Right lobe of liver (tissue), 6 donors: ENCODE data around the gene TRIOBP. TPM values are rescaled to one million over a fixed set of nuclear protein-coding genes. Genes with fewer than 3 reads are reported as not detected.
"Not testable (repeated sequence)": the region's sequence is repeated elsewhere in the genome, so short reads cannot be mapped to it uniquely, and the experiment has no call there.

ENCODE experiments used
- ATAC-seq, 4 donors: fragments of 200-7000 bp; cut with Tn5 transposase; one replicate each; pipeline ENCODE4 v1.9.1; 2020; ENCODE audit warnings: mild to moderate bottlenecking in 4 of 4, moderate library complexity in 4 of 4
- DNase-seq, 3 donors: peaks; one replicate each; pipeline ENCODE4 v3.0.0-alpha.2; 2020
- H3K27ac ChIP-seq, 3 donors: fragments of 200-600 bp; one replicate each; pipeline ENCODE4 v1.8.0; 2022
- H3K27me3 ChIP-seq, 2 donors: fragments of 200-600 bp; one replicate each; pipeline ENCODE4 v1.8.0; 2022
- H3K36me3 ChIP-seq, 4 donors: fragments of 200-600 bp; sonication (generic) in 1 of 4; one replicate each; pipeline versions ENCODE4 v1.5.1 to v1.8.0; 2017 to 2022; ENCODE audit warnings: control low read depth in 1 of 4
- H3K4me1 ChIP-seq, 4 donors: fragments of 200-600 bp; sonication (generic) in 1 of 4; one replicate each; pipeline versions ENCODE4 v1.5.1 to v1.8.0; 2017 to 2022; ENCODE audit warnings: control low read depth in 1 of 4
- H3K4me3 ChIP-seq, 3 donors: fragments of 200-600 bp; one replicate each; pipeline ENCODE4 v1.8.0; 2022
- H3K9me3 ChIP-seq, 4 donors: fragments of 200-600 bp; sonication (generic) in 1 of 4; one replicate each; pipeline versions ENCODE4 v1.5.1 to v1.8.0; 2017 to 2022; ENCODE audit warnings: control low read depth in 1 of 4
- POLR2A ChIP-seq: fragments of 450-650 bp; IDR thresholded peaks from one replicate; pipeline ENCODE4 v1.6.1; 2017; ENCODE audit warnings: antibody characterized with exemption, mild to moderate bottlenecking
- WGBS: methylation state at CpG from one replicate; pipeline ENCODE4 v1.1.6; 2018; ENCODE audit warnings: low coverage, low lambda C conversion rate; ENCODE audit not compliant: insufficient coverage; ENCODE audit errors: missing lambda C conversion rate; 5-methylcytosine and 5-hydroxymethylcytosine counted together
- intact Hi-C, 2 donors: fragments of 100-400 bp; cut with DNase I; formaldehyde crosslinking; loops; one replicate each; pipeline versions ENCODE4 v1.11.2 to v1.14.1; 2022
- total RNA-seq, 6 experiments: library from RNA; depleted of rRNA in 2 of 6; stranded (reverse); fragments of >200 nt in 2 of 6; fragmentation: NEBNext Ultra II Directional in 3 of 6; extraction: Animal tissue kit (Norgen Biotek cat#: 25700) in 3 of 6; gene quantifications; one replicate each; pipeline versions ENCODE4 v1.1.0 to v1.2.4, GENCODE V29; 2016 to 2023
- TF ChIP-seq, protein P1 (sequence below), 4 donors: fragments of 200-600 bp in 3 of 4; fragments of 450-650 bp in 1 of 4; IDR thresholded peaks; one replicate each; pipeline versions ENCODE4 v1.5.1 to v1.8.0; 2016 to 2022; ENCODE audit warnings: antibody characterized with exemption in 4 of 4, mild to moderate bottlenecking in 2 of 4
- donor health status: DM: no; HTN: yes; CAD: no.
- donor health status: DM: no; HTN: no; CAD: no.
- donor health status: DM: no; HTN: no; CAD: no.
- donor health status: DM: no; HTN: yes; CAD: no.
- donor health status: DM: no; HTN: yes; CAD: no.

Gene TRIOBP
- total RNA-seq, 6 experiments from 2014 or later = 11.7 to 22.8 (median 20.7) TPM

DNA sequence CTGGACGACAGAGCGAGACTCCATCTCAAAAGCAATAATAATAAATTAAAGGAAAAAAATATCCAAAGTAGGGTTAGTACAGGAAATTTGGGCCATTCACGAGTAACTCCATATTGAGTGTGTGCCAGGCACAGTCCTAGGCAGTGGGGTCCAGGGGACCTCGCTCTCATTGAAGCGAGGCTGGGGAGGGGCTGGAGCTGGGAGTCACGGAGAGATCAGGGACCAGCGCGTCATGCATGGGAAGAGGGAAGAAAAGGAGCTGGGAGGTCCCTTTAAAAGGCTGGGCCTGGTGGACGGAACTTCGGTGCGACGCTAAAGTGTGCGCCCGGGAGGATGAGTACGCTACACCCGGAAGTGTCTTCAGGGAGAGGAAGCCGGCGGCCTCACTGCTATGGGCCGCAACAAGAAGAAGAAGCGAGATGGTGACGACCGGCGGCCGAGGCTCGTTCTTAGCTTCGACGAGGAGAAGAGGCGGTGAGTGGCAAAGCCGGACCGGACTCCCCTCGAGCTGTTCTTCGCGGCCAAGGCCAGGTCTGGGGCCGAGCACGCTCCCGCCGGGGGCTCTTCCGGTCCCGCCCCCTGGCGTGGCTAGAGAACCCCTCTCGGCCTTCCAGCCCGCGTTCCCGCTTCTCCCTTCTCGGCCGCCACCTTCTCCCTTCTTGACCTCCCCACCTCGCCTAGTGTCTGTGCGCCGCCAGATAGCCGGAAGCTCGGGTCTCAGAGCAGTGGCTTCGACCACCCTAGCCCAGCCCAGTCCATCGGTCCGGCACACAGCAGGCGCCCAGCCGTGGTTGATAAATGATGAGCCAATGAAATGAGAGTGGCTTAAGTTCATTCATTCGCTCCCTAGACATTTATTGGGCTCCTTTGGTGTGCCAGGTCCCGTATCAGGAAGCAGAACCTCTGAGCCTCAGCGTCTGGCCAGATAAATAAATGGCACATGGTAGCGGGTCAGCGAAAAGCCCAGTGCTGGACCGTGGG is 10.6 kb upstream of the TRIOBP start, which contains the start of gene NOL12:
TSS of gene NOL12 (plus strand) at position 342 of the 981 bp plus-strand sequence. CDS start at position 392, 50 bp downstream.
- TF ChIP-seq, protein P1, sequence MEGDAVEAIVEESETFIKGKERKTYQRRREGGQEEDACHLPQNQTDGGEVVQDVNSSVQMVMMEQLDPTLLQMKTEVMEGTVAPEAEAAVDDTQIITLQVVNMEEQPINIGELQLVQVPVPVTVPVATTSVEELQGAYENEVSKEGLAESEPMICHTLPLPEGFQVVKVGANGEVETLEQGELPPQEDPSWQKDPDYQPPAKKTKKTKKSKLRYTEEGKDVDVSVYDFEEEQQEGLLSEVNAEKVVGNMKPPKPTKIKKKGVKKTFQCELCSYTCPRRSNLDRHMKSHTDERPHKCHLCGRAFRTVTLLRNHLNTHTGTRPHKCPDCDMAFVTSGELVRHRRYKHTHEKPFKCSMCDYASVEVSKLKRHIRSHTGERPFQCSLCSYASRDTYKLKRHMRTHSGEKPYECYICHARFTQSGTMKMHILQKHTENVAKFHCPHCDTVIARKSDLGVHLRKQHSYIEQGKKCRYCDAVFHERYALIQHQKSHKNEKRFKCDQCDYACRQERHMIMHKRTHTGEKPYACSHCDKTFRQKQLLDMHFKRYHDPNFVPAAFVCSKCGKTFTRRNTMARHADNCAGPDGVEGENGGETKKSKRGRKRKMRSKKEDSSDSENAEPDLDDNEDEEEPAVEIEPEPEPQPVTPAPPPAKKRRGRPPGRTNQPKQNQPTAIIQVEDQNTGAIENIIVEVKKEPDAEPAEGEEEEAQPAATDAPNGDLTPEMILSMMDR (IDR thresholded peaks at IDR 0.05) = peak in 1 of 4 donors; percentile 5
- TF ChIP-seq POLR2A = peak; percentile 32
- intact Hi-C loops = loop anchor here in 1 of 2 donors (10.0 kb wide), 1 partner anchor 49 kb away; no protein-coding TSS in a partner anchor
- WGBS = 3% methylated on average over 30 of the region's 62 CpGs
- H3K27ac ChIP-seq = peak within 1 kb of the TSS; percentile 75 to 85 (median 82)
- H3K27me3 ChIP-seq = no peaks in the 10 kb centered on the region
- H3K36me3 ChIP-seq = peaks cover 0 to 27% (median 2%) of the 10 kb centered on the region in 4 donors
- H3K4me3 ChIP-seq = peak within 1 kb of the TSS; percentile 78 to 99 (median 88)
- ATAC-seq (peak; percentile 86 to 91 (median 88)), DNase-seq (peak; percentile 78 to 87 (median 84))
- no peaks in the 10 kb centered on the region for H3K9me3 ChIP-seq
- H3K4me1 ChIP-seq = peaks cover 0 to 29% (median 13%) of the 10 kb centered on the region in 4 donors

DNA sequence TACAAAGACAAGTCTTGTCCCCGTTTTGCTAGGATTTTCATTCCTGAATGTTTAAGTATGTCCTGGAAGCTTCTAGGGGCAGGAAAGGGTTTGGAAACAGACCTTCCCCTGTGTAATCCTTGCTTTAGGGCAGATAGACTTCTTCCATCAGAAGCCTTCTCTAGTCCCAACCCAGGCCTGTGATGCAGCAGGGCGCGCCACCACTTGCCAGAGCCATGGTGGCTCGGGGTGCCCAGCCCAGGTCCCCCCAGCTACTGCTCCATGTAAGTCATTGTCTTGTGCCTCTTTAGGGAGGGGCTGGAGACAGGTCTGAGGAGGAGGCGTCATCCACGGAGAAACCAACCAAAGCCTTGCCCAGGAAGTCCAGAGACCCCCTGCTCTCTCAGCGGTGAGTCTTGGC is 6.4 kb upstream of the TRIOBP start:
- Histone ChIP-seq H3K9me3 (no peaks in the 10 kb centered on the region), H3K4me1 (peaks cover 0 to 17% (median 8%) of the 10 kb centered on the region in 4 donors), H3K27ac (no peak overlapping the region), H3K36me3 (peaks cover 0 to 43% (median 12%) of the 10 kb centered on the region in 4 donors), H3K27me3 (no peaks in the 10 kb centered on the region), H3K4me3 (no peak overlapping the region)
- WGBS = 90% methylated on average over 1 of the region's 7 CpGs
- intact Hi-C loops = no loop called here
- DNase-seq (no peak), ATAC-seq (no peak)
- TF ChIP-seq POLR2A = no peak
- TF ChIP-seq, protein P1 (IDR thresholded peaks at IDR 0.05) = no peak

DNA sequence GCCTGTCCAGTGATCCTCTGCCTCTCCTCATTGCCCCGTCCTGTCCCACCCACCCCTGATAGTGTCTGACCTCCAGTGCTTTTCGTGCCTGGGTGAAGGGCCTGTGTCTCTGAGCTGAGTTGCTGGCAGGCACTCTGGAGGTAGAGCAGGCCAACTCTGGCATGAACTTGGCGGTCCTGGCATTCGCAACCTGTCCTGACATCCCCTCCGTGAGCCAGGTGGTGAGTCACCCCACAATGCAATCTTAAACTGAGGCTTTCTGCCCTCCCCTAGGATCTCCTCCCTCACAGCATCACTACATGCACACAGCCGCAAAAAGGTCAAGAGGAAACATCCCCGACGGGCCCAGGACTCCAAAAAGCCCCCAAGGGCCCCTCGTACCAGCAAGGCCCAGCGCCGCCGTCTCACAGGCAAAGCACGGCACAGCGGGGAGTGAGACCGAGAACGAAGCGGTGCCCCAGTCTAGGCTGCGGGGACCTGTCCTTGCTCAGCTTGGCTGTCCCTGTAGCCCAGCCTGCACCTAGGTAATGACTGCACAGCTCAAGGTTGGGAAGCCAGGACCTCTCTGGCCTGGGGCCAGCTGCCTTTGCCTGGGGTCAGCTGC is 5.8 kb upstream of the TRIOBP start:
- DNase-seq (no peak), ATAC-seq (no peak)
- intact Hi-C loops = no loop called here
- TF ChIP-seq POLR2A = no peak
- TF ChIP-seq, protein P1 (IDR thresholded peaks at IDR 0.05) = no peak
- peaks cover 0 to 43% (median 12%) of the 10 kb centered on the region in 4 donors for H3K36me3 ChIP-seq
- no peak overlapping the region for H3K27ac ChIP-seq
- no peak overlapping the region for H3K4me3 ChIP-seq
- WGBS = 96% methylated on average over 9 of the region's 18 CpGs
- peaks cover 0 to 11% (median 5%) of the 10 kb centered on the region in 4 donors for H3K4me1 ChIP-seq
- no peaks in the 10 kb centered on the region for H3K27me3 ChIP-seq
- no peaks in the 10 kb centered on the region for H3K9me3 ChIP-seq

DNA sequence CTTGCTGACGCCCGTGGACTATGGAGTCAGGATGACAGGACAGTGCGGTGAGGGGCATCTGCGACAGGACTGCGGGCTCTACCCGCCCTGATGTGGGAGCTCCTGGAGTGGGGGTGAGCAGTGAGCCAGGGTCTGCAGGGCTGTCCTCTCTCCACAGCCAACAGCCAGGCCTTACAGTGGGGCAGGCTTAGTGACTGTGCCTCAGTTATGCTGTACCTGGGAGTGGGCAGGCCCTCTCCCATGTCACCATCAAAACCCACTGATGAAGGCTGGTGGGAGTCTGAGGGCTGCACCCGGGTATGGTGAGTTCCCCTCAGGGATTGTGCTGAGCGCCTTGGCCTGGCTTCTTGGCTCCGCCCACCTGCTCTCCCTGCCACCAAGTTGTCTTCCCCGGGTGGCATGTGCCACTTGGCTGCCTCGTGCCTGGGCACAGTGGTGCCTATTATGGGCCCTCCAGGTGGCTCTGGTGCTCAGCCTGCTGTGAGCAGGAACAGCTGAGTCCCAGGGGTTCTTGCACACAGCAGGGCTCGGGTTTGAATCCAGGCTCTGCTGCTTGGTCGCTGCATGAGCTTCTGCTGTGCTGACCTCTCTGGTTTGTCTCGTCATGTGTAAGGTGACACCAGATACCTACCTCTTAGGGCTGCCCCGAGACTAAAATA is 4.1 kb upstream of the TRIOBP start:
- Histone ChIP-seq H3K36me3 (peaks cover 0 to 43% (median 12%) of the 10 kb centered on the region in 4 donors), H3K27ac (no peak overlapping the region), H3K9me3 (no peaks in the 10 kb centered on the region), H3K27me3 (no peaks in the 10 kb centered on the region), H3K4me3 (no peak overlapping the region), H3K4me1 (no peaks in the 10 kb centered on the region)
- ATAC-seq (no peak), DNase-seq (no peak)
- WGBS = 86% methylated on average over 4 of the region's 15 CpGs
- intact Hi-C loops = no loop called here
- no peak for TF ChIP-seq POLR2A

DNA sequence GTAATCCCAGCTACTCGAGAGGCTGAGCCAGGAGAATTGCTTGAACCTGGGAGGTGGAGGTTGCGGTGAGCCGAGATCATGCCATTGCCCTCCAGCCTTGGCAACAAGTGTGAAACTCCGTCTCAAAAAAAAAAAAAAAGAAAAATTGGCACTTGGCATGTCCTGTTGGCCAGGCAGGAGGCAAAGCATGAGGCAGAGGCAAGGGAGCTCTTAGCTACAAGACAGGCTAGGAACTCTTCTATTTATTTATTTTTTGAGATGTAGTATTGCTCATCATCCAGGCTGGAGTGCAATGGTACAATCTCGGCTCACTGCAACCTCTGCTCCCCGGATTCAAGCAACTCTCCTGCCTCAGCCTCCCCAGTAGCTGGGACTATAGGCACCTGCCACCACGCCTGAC is 2.7 kb upstream of the TRIOBP start:
- H3K27me3 ChIP-seq, DNase-seq, H3K27ac ChIP-seq, H3K9me3 ChIP-seq, H3K4me3 ChIP-seq, intact Hi-C loops, H3K4me1 ChIP-seq, ATAC-seq: not testable (repeated sequence)
- 81% methylated on average over 3 of the region's 7 CpGs for WGBS
- peaks cover 0 to 33% (median 10%) of the 10 kb centered on the region in 4 donors for H3K36me3 ChIP-seq

DNA sequence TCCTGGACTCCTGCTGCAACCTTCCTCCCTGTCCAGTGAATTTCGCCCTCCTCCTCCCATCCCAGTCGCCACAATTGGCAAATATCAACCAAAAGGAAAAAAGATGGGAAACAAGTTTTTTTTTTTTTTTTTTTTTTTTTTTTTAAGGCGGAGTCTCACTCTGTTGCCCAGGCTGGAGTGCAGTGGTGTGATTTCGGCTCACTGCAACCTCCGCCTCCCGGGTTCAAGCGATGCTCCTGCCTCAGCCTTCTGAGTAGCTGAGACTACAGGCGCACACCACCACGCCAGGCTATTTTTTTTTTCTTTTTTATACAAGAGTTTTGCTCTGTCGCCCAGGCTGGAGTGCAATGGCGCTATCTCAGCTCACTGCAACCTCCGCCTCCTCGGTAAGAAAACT is 590 bp upstream of the TRIOBP start:
- intact Hi-C loops = not testable (repeated sequence)

More for the DNA sequence above, 590 bp upstream of the TRIOBP start:
- 63% methylated on average over 12 of the region's 13 CpGs for whole genome bisulfite sequencing
- not testable (repeated sequence) for ATAC-seq, H3K9me3 ChIP-seq, H3K4me1 ChIP-seq, H3K27ac ChIP-seq, DNase-seq, H3K27me3 ChIP-seq, H3K4me3 ChIP-seq
- H3K36me3 ChIP-seq = peaks cover 0 to 17% (median 10%) of the 10 kb centered on the region in 4 donors
